WERI-Rb-1 (cell line): Measurements from ENCODE around the gene KRTAP10-2.

Experiments
- DNase-seq: peaks from one replicate; pipeline ENCODE4 v3.0.0-alpha.2; 2020
- H3K27ac ChIP-seq: fragments of 250-450 bp; sonication (Bioruptor Pico); 2 replicates; pipeline ENCODE4 v1.5.1; 2020; ENCODE audit warnings: mild to moderate bottlenecking, moderate library complexity
- H3K27me3 ChIP-seq: fragments of 250-450 bp; sonication (Bioruptor Pico); 2 replicates; pipeline ENCODE4 v1.5.1; 2021; ENCODE audit warnings: mild to moderate bottlenecking, low read depth, moderate library complexity; ENCODE audit not compliant: insufficient read depth, severe bottlenecking
- H3K36me3 ChIP-seq: fragments of 250-450 bp; sonication (Bioruptor Pico); 2 replicates; pipeline ENCODE4 v1.5.1; 2020; ENCODE audit warnings: mild to moderate bottlenecking, moderate library complexity
- H3K4me3 ChIP-seq: 2 replicates; pipeline ENCODE4 v1.5.1; 2011; ENCODE audit warnings: low read depth, mild to moderate bottlenecking, control low read depth, low read length
- H3K9me3 ChIP-seq: fragments of 250-450 bp; sonication (Bioruptor Pico); 2 replicates; pipeline ENCODE4 v1.5.1; 2021; ENCODE audit warnings: mild to moderate bottlenecking, moderate library complexity; ENCODE audit not compliant: severe bottlenecking
- CTCF ChIP-seq: IDR thresholded peaks from 2 replicates; pipeline ENCODE4 v1.5.1; 2011; ENCODE audit warnings: low read depth, mild to moderate bottlenecking, control low read depth, inconsistent platforms, low read length

The KRTAP10-2 gene

GRCh38 chr21:44544566-44544965 is 6.7 kb downstream of the KRTAP10-2 start:
- no peak overlapping the region for H3K27ac ChIP-seq
- no peak overlapping the region for H3K4me3 ChIP-seq
- no peak for TF ChIP-seq CTCF
- H3K27me3 ChIP-seq, result no peaks in the 10 kb centered on the region
- H3K9me3 ChIP-seq, result peaks cover 26% of the 10 kb centered on the region
- no peaks in the 10 kb centered on the region for H3K36me3 ChIP-seq
- DNase-seq, result no peak

- H3K36me3 ChIP-seq, result no peaks in the 10 kb centered on the region
- no peak overlapping the region for H3K27ac ChIP-seq
- H3K9me3 ChIP-seq, result peaks cover 24% of the 10 kb centered on the region
- TF ChIP-seq CTCF, result no peak
- no peak for DNase-seq
- H3K27me3 ChIP-seq, result no peaks in the 10 kb centered on the region
- no peak overlapping the region for H3K4me3 ChIP-seq
These were observed 8.6 kb downstream of the KRTAP10-2 start for GRCh38 chr21:44542716-44543115.

- no peak for TF ChIP-seq CTCF
- DNase-seq, result no peak
- no peak overlapping the region for H3K4me3 ChIP-seq
- no peaks in the 10 kb centered on the region for H3K27me3 ChIP-seq
- no peaks in the 10 kb centered on the region for H3K36me3 ChIP-seq
- no peak overlapping the region for H3K27ac ChIP-seq
- peaks cover 13% of the 10 kb centered on the region for H3K9me3 ChIP-seq
These were observed 10.5 kb downstream of the KRTAP10-2 start for GRCh38 chr21:44540741-44541288.

- TF ChIP-seq CTCF, result no peak
- DNase-seq, result no peak
- no peak within 1 kb of the TSS for H3K4me3 ChIP-seq
- H3K9me3 ChIP-seq, result peaks cover 13% of the 10 kb centered on the region
- H3K27ac ChIP-seq, result no peak within 1 kb of the TSS
- no peaks in the 10 kb centered on the region for H3K36me3 ChIP-seq
- no peaks in the 10 kb centered on the region for H3K27me3 ChIP-seq
These were observed 11.2 kb downstream of the KRTAP10-2 start, which contains the start of gene KRTAP10-1 for GRCh38 chr21:44539991-44540666. Gene KRTAP10-1, minus strand, starts transcription at chr21:44540195. Its CDS starts 45 bp downstream, at chr21:44540150.

GRCh38 chr21:44539046-44539445 is 12.3 kb downstream of the KRTAP10-2 start:
- peaks cover 13% of the 10 kb centered on the region for H3K9me3 ChIP-seq
- H3K36me3 ChIP-seq, result no peaks in the 10 kb centered on the region
- no peak for TF ChIP-seq CTCF
- H3K27ac ChIP-seq, result no peak overlapping the region
- H3K27me3 ChIP-seq, result no peaks in the 10 kb centered on the region
- DNase-seq, result no peak
- no peak overlapping the region for H3K4me3 ChIP-seq
